Neuronal stem cell (in vitro differentiated cells): ENCODE results near the gene SVIL.
"Not testable (repeated sequence)": the region's sequence is repeated elsewhere in the genome, so short reads cannot be mapped to it uniquely, and the experiment has no call there.

Experiments used
- DNase-seq: peaks from one replicate; pipeline ENCODE4 v3.0.0-alpha.2; 2013; ENCODE audit warnings: low spot score
- H2AFZ ChIP-seq: one replicate; pipeline ENCODE4 v1.6.1; 2013; ENCODE audit warnings: mild to moderate bottlenecking, low read length, inconsistent platforms
- H2AK5ac ChIP-seq: 2 replicates; pipeline ENCODE4 v1.6.1; 2013; ENCODE audit warnings: low read depth, mild to moderate bottlenecking, inconsistent platforms, low read length, moderate library complexity, mixed read lengths
- H2BK120ac ChIP-seq: 2 replicates; pipeline ENCODE4 v1.6.1; 2013; ENCODE audit warnings: low read depth, mild to moderate bottlenecking, inconsistent platforms, low read length, moderate library complexity, mixed read lengths
- H2BK12ac ChIP-seq: one replicate; pipeline ENCODE4 v1.6.1; 2013; ENCODE audit warnings: low read length, inconsistent platforms
- H2BK15ac ChIP-seq: 2 replicates; pipeline ENCODE4 v1.6.1; 2013; ENCODE audit warnings: mild to moderate bottlenecking, low read length, inconsistent platforms, mixed read lengths
- H2BK5ac ChIP-seq: one replicate; pipeline ENCODE4 v1.6.1; 2013; ENCODE audit warnings: inconsistent platforms, mild to moderate bottlenecking, low read length, moderate library complexity
- H3K14ac ChIP-seq: one replicate; pipeline ENCODE4 v1.6.1; 2013; ENCODE audit warnings: low read length, inconsistent platforms
- H3K18ac ChIP-seq: 2 replicates; pipeline ENCODE4 v1.6.1; 2013; ENCODE audit warnings: low read length, inconsistent platforms
- H3K23ac ChIP-seq: 2 replicates; pipeline ENCODE4 v1.6.1; 2013; ENCODE audit warnings: low read depth, mild to moderate bottlenecking, mixed read lengths, low read length, inconsistent platforms; ENCODE audit not compliant: poor library complexity
- H3K27ac ChIP-seq: replicated peaks from 3 replicates; pipeline ENCODE4 v1.5.1; 2013; ENCODE audit warnings: low read length, inconsistent platforms
- H3K27me3 ChIP-seq, 3 experiments: 2 replicates each; pipeline ENCODE4 v1.6.1; 2013; ENCODE audit warnings: low read length in 3 of 3, mild to moderate bottlenecking in 2 of 3, inconsistent platforms in 1 of 3, low read depth in 1 of 3, mixed read lengths in 1 of 3, moderate library complexity in 1 of 3; ENCODE audit not compliant: control insufficient read depth in 3 of 3, insufficient read depth in 3 of 3
- H3K36me3 ChIP-seq, 2 donors: replicated peaks in 1 of 2; 2 replicates each; pipeline ENCODE4 v1.6.1; 2013; ENCODE audit warnings: low read length in 2 of 2; ENCODE audit not compliant: control insufficient read depth in 2 of 2, insufficient read depth in 2 of 2
- H3K4ac ChIP-seq: 2 replicates; pipeline ENCODE4 v1.6.1; 2013; ENCODE audit warnings: inconsistent platforms, mild to moderate bottlenecking, low read length, moderate library complexity
- H3K4me1 ChIP-seq, 2 donors: 1 replicate in 1 of 2; 2 replicates in 1 of 2; pipeline ENCODE4 v1.6.1; 2013; ENCODE audit warnings: low read length in 2 of 2, low read depth in 1 of 2; ENCODE audit not compliant: control insufficient read depth in 2 of 2, insufficient read depth in 1 of 2
- H3K4me2 ChIP-seq: one replicate; pipeline ENCODE4 v1.6.1; 2013; ENCODE audit warnings: mild to moderate bottlenecking, low read length, inconsistent platforms; ENCODE audit not compliant: insufficient read depth, poor library complexity, severe bottlenecking
- H3K4me3 ChIP-seq, 2 donors: 2 replicates each; pipeline ENCODE4 v1.5.1; 2013; ENCODE audit warnings: low read length in 2 of 2, mild to moderate bottlenecking in 2 of 2, inconsistent platforms in 1 of 2, moderate library complexity in 1 of 2
- H3K79me1 ChIP-seq: one replicate; pipeline ENCODE4 v1.6.1; 2013; ENCODE audit warnings: low read depth, mild to moderate bottlenecking, inconsistent platforms, low read length, moderate library complexity
- H3K9ac ChIP-seq: one replicate; pipeline ENCODE4 v1.6.1; 2013; ENCODE audit warnings: mild to moderate bottlenecking, low read depth, low read length, inconsistent platforms; ENCODE audit not compliant: poor library complexity
- H3K9me3 ChIP-seq, 2 donors: replicated peaks in 1 of 2; 2 replicates each; pipeline versions ENCODE3 to v1.6.1; 2013; ENCODE audit warnings: low read length in 2 of 2, mild to moderate bottlenecking in 2 of 2, inconsistent platforms in 1 of 2, low read depth in 1 of 2, mixed read lengths in 1 of 2, moderate library complexity in 1 of 2; ENCODE audit not compliant: control insufficient read depth in 2 of 2, insufficient read depth in 1 of 2
- H4K8ac ChIP-seq: one replicate; pipeline ENCODE4 v1.6.1; 2013; ENCODE audit warnings: low read depth, mild to moderate bottlenecking, inconsistent platforms, low read length, moderate library complexity
- H4K91ac ChIP-seq: one replicate; pipeline ENCODE4 v1.6.1; 2013; ENCODE audit warnings: low read length, low read depth, mild to moderate bottlenecking, inconsistent platforms; ENCODE audit not compliant: poor library complexity
- WGBS, 2 donors: extraction: QIAGEN DNeasy Blood & Tissue Kit; methylation state at CpG; one replicate each; pipeline ENCODE4 v1.1.7; 2013; ENCODE audit warnings: missing lambda C conversion rate in 2 of 2, mixed read lengths in 1 of 2; ENCODE audit not compliant: insufficient read length in 2 of 2, insufficient replicate concordance in 1 of 2; ENCODE audit errors: extremely low coverage in 2 of 2; 5-methylcytosine and 5-hydroxymethylcytosine counted together

SVIL gene

DNA sequence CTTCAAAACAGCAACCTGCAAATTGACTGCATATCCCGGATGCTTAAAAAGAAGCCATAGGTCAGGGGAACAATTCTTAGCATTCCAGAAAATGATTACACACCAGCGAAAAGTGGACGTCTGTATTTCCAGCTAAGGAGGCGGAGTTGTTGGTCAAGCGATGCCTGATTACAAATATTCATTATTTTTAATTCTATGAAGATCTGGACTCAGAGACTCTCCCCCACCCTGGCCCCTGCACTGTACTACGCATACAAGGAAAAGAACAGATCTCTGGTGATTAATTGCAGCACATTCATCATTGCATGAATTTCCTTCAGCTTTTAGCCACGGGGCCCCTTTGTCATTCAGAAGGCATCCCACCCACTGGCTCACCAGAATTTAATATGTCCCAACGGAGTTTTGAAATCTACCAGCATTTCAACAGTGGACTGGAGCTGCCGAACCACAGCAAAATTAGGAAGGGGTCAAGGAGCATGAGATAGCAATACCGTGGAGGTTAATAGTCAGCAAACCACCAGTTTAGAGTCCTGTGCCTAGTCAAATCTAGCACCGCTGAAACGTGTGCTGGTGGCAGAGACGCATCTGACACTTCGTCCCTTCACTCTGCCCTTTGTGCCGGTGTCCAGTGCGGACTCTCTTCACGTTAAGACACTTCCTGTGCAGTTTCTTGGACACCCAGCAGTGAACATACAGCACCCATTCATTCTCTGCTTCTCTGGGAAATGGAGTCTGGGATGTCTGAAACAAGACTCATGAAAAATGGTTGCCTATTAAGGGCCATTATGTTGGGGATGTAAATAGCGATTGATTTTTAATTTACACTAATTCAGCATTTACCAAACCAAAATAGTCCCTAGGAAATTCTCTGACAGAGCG is 46.8 kb downstream of the SVIL start:
- H3K4me1 ChIP-seq = peaks cover 20 to 33% of the 10 kb centered on the region in 2 donors
- H3K4me3 ChIP-seq, H3K36me3 ChIP-seq, H2AK5ac ChIP-seq, DNase-seq, H3K14ac ChIP-seq, H3K79me1 ChIP-seq, H3K27ac ChIP-seq, H2BK120ac ChIP-seq, H3K9ac ChIP-seq, H4K91ac ChIP-seq, H3K27me3 ChIP-seq, H3K23ac ChIP-seq, H2BK5ac ChIP-seq, H3K4ac ChIP-seq, H3K18ac ChIP-seq, H3K4me2 ChIP-seq, H2BK12ac ChIP-seq, H3K9me3 ChIP-seq, H2BK15ac ChIP-seq, H4K8ac ChIP-seq: not testable (repeated sequence)
- peak overlapping the region; percentile 5 for H2AFZ ChIP-seq
- no CpG with 5 or more reads among the region's 19 CpGs for WGBS, 2 donors

DNA sequence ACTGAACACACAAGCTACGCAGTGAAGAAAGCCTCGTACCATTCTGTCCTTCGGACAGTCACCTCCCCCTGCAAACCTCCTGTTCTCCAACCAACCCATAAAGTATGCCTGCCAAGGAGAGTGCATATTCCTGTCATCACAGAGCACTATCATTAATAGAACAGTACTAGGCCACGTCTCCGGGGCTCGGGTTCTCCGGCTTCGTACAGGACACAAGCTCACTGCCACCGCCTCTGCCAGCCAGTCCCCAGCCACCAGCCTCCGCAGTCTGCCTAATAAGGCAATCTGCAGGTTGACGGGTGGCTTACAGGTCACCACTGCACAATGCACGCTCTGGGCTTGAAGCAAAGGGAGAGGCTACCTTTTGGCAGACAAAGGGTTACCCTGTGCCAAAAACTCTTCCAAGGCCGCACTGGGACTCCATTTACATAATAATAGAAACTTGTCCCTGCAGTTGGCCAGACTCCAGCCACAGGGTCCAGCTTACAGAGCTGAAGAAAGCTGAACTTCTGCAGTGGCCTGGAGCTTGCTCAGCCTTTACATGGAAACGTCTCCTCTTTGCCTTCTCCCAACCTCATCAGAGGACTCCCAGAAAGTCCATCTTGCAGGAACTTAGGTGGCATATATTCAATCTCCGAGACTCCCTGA is 47.5 kb downstream of the SVIL start:
- not testable (repeated sequence) for H2BK15ac ChIP-seq, H2BK12ac ChIP-seq, H4K8ac ChIP-seq, H3K27me3 ChIP-seq, H3K18ac ChIP-seq, H3K4me3 ChIP-seq, H2BK120ac ChIP-seq, H3K14ac ChIP-seq, H2AK5ac ChIP-seq, H3K4me2 ChIP-seq, H3K27ac ChIP-seq, H3K36me3 ChIP-seq, H2BK5ac ChIP-seq, H3K4ac ChIP-seq, DNase-seq, H3K9ac ChIP-seq, H3K9me3 ChIP-seq, H3K23ac ChIP-seq, H4K91ac ChIP-seq
- no CpG with 5 or more reads among the region's 15 CpGs for WGBS, 2 donors
- Histone ChIP-seq H3K4me1 (peaks cover 20 to 33% of the 10 kb centered on the region in 2 donors), H2AFZ (peak overlapping the region; percentile 5), H3K79me1 (peaks cover 11% of the 10 kb centered on the region)

DNA sequence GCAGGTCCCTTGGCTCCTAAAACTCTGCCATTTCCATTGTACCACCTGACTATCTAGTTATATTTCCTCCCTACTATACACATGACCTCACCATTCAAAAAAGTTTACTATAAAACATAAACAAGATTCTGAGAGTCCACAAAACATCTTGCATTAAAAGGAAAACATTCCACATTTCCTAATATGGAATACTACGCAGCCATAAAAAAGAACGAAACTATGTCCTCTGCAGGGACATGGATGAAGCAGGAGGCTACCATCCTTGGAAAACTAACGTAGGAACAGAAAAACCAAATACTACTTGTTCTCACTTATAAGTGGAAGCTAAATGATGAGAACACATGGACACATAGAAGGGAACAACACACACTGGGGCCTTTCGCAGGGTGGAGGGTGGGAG is 48.3 kb downstream of the SVIL start:
- Histone ChIP-seq H2BK12ac (no peak overlapping the region), H3K4me2 (no peak overlapping the region), H3K18ac (no peak overlapping the region), H3K4me3 (no peak overlapping the region), H3K79me1 (peaks cover 11% of the 10 kb centered on the region), H2AFZ (no peak overlapping the region), H4K8ac (no peak overlapping the region), H2BK15ac (no peak overlapping the region), H2BK120ac (no peak overlapping the region), H3K4me1 (peaks cover 20 to 33% of the 10 kb centered on the region in 2 donors), H3K23ac (no peak overlapping the region), H3K4ac (no peak overlapping the region), H3K9me3 (no peaks in the 10 kb centered on the region), H3K36me3 (peaks cover 0 to 1% of the 10 kb centered on the region in 2 donors), H3K9ac (no peak overlapping the region), H3K27me3 (no peaks in the 10 kb centered on the region), H4K91ac (no peak overlapping the region), H3K27ac (no peak overlapping the region), H2AK5ac (no peak overlapping the region), H3K14ac (no peak overlapping the region), H2BK5ac (no peak overlapping the region)
- WGBS, 2 donors = no CpG with 5 or more reads among the region's 4 CpGs
- DNase-seq = no peak

DNA sequence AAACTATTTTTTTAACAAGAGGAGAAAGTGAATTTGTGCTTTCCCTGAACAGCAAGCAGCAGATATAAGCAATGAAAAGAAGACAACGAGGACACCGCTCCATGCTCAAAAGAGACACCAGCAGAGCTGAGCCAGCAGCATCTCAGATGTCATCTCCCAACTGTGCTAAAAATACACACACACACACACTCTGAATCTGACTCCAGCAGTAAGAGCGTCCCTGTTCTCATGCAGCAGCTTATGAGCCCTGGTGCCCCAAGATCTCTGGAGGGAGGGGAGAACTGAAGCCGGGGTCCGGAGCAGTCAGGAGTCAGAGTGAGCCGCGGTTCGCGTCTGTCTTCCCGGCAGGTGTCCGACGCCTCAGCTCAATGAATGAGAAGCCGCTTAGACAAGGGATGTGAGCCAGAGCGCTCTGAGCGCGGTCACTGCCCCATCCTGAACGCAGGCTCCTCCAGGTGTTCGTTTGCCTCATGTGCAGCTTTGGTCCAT is 49.2 kb downstream of the SVIL start:
- Histone ChIP-seq H2AK5ac (no peak overlapping the region), H2AFZ (peak overlapping the region; percentile 19), H2BK5ac (no peak overlapping the region), H3K27me3 (no peaks in the 10 kb centered on the region), H4K91ac (no peak overlapping the region), H3K23ac (no peak overlapping the region), H4K8ac (no peak overlapping the region), H3K4ac (no peak overlapping the region), H3K18ac (peak overlapping the region; percentile 35), H3K27ac (no peak overlapping the region), H2BK120ac (no peak overlapping the region), H3K14ac (peak overlapping the region; percentile 8), H3K9me3 (no peaks in the 10 kb centered on the region), H3K36me3 (peaks cover 0 to 1% of the 10 kb centered on the region in 2 donors), H2BK15ac (no peak overlapping the region), H2BK12ac (no peak overlapping the region), H3K79me1 (peaks cover 11% of the 10 kb centered on the region), H3K4me1 (peaks cover 20 to 33% of the 10 kb centered on the region in 2 donors), H3K9ac (no peak overlapping the region), H3K4me2 (no peak overlapping the region), H3K4me3 (no peak overlapping the region)
- WGBS, 2 donors = no CpG with 5 or more reads among the region's 18 CpGs
- DNase-seq = peak; percentile 30
